GM18507 (cell line): ENCODE results near the gene MROH8.

Experiments used
- DNase-seq: peaks from one replicate; pipeline ENCODE4 v3.0.0; 2011; ENCODE audit warnings: low read depth; ENCODE audit not compliant: insufficient read length; ENCODE audit errors: extremely low spot score
- FAIRE-seq: peaks from 2 replicates; lab custom pipeline; 2011; peaks lifted over from hg19 to GRCh38; lab: Jason Lieb, UNC

MROH8 gene

DNA sequence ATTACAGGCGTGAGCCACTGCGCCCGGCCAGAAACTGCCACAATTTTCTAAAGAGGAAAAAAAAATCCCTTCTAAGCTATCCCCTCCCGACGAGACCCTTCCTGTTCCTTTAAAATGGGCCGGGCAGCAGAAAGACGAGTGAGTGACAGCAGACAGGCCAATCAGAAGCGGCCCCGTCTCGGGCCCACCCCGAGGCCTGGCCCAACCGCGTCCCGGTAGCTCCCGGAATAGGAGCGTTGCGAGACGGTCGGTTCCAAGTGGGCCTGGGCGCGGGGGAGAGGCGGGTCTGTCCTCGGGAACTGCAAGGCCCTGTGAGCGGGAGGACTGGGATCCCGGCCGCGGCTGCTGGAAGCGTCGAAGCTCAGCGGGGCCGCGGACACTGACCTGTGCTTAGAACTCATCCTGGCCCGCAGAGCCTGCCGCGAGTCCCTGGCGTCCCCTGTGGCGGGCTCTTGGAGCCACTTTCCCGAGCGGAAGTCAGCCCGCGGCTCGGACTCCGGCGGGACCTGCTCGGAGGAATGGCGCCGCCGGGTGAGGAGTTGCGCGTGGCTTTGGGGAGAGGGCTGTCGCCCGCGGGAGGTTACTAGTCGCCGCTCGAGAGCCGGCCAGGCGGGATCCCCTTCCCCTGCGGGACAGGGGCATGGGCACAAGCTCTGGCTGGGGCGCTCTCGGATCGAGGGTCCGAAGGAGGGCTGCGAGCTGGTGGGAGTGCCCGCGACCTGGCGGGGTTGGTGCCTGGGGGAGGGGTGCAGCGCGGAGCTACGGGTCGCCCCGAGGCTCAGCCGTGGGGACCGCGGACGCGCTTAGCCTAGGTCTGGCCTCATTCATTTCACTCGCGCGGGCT lies at the start of gene MROH8, which contains the start of gene RPN2:
Gene MROH8 (minus strand): TSS at position 710 of the 844 bp plus-strand sequence.
Gene RPN2 (plus strand): TSS at position 492 of the 844 bp plus-strand sequence. CDS start 27 bp downstream, at position 519.
- FAIRE-seq: peak; percentile 95

GRCh38 chr20:37228656-37229055 lies 49.3 kb upstream of the MROH8 start:
- FAIRE-seq: no peak
- no peak for DNase-seq

More for the DNA sequence above, at the start of gene MROH8, which contains the start of gene RPN2:
- DNase-seq: peak; percentile 82

GRCh38 chr20:37228082-37228481 lies 48.7 kb upstream of the MROH8 start:
- FAIRE-seq (no peak), DNase-seq (no peak)

- FAIRE-seq: no peak
- DNase-seq: no peak
Observed at GRCh38 chr20:37226889-37227288, 47.5 kb upstream of the MROH8 start.

GRCh38 chr20:37225146-37225545 lies 45.8 kb upstream of the MROH8 start:
- DNase-seq: no peak
- FAIRE-seq: no peak

DNA sequence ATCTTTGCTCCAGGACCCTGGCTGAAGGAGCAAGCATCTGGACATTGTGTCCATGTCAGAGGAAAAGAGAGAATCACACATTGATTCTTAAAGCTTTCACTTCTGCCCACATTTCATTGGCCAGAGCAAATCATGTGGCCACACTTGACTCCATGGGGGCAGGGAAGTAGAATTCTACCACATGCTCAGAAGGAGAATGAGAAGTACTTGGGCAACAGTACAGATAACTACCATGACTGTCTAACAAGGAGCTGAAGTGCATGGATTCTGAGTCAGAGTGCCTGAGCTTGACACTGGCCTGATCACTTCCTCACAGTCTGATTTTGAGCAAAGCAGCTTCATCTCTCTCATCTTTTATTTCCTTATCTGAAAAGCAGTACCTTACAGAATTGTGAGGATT lies 43.7 kb upstream of the MROH8 start:
- FAIRE-seq: peak; percentile 24
- DNase-seq: no peak

- no peak for FAIRE-seq
- no peak for DNase-seq
Observed at GRCh38 chr20:37222086-37222485, 42.7 kb upstream of the MROH8 start.

DNA sequence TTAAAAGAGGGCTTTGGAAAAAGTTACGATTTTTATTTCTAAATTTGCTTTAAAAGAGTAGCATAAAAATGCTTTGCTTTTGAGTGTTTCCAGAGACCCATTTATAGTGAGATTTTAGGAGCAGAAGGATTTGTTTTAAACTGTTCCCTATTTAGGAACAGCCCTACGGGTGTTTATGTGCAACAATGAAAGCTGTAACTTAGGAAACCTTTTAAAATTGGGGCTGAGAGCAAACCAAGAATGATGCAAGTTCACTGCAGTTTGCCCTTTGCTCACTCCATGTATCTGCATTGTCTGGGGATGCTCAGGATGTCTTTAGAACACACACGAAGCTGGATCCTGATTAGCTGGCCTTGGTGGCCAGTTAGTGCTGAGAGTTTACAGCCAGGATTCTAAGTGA lies 41.4 kb upstream of the MROH8 start:
- DNase-seq (no peak), FAIRE-seq (no peak)

GRCh38 chr20:37219751-37220668 lies 40.7 kb upstream of the MROH8 start:
- FAIRE-seq (no peak), DNase-seq (no peak)

GRCh38 chr20:37218976-37219375 lies 39.6 kb upstream of the MROH8 start:
- FAIRE-seq: no peak

DNA sequence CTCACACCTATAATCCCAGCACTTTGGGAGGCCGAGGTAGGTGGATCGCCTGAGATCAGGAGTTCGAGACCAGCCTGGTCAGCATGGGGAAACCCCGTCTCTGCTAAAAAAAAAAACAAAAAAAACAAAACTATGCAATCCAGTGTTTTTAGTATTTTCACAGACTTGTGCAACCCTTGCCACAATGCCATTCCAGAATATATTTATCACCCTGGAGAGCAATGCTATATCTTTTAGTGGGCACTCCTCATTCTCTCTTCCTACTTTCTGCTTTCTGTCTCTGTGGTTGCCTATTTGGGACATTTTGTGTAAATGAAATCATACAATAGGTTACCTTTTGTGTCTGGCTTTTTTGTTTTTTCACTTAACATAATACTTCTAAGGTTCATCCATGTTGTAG lies 39.1 kb upstream of the MROH8 start:
- no peak for DNase-seq
- no peak for FAIRE-seq

More at GRCh38 chr20:37218976-37219375, 39.6 kb upstream of the MROH8 start:
- no peak for DNase-seq

- FAIRE-seq (no peak), DNase-seq (no peak)
Observed at GRCh38 chr20:37209661-37210314, 30.4 kb upstream of the MROH8 start.

- FAIRE-seq: no peak
- no peak for DNase-seq
Observed at GRCh38 chr20:37209193-37209592, 29.8 kb upstream of the MROH8 start.

DNA sequence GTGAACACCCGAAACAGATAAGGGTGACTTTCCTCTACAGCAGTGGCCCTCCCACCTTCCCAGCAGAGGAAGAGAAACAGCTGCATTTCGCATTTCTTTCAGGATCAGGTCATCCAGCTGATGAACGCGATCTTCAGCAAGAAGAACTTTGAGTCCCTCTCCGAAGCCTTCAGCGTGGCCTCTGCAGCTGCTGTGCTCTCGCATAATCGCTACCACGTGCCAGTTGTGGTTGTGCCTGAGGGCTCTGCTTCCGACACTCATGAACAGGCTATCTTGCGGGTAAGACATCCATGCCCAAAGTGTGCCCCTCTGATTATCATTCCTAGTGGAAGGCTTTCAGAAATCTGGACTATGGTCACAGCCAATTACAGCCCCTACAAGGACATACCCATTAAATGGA lies 27.8 kb upstream of the MROH8 start:
- FAIRE-seq (no peak), DNase-seq (no peak)

- FAIRE-seq (no peak), DNase-seq (no peak)
Observed at GRCh38 chr20:37205794-37206193, 26.4 kb upstream of the MROH8 start.

- no peak for DNase-seq
- FAIRE-seq: no peak
Observed at GRCh38 chr20:37205130-37205529, 25.8 kb upstream of the MROH8 start.

DNA sequence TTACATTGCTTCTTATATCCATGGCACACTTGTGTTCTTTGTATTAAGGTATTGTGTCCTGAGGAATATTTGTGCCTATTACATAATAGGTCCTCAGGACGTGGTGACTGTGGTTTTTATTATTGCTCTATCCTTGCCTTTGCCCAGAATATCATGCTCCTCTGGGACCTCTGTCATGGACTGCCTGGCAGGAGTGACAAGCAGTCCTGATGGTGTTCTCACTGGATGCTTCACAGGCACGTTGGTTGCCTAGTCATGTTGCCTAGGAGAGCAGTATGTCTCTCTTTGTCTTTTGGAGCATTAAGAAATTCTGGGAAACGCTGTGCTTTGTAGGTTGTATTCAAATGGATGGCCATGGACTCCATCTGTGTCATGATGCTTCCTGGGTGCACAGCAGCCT lies 24.7 kb upstream of the MROH8 start:
- no peak for DNase-seq
- FAIRE-seq: no peak

GRCh38 chr20:37202267-37202943 lies 23.1 kb upstream of the MROH8 start:
- FAIRE-seq (peak; percentile 31), DNase-seq (no peak)

GRCh38 chr20:37201827-37202162 lies 22.4 kb upstream of the MROH8 start:
- FAIRE-seq (no peak), DNase-seq (no peak)
